HG03460 (cell line): Measurements from ENCODE around the gene PIEZO2.

Experiments
- ATAC-seq: cut with Tn5 transposase; IDR thresholded peaks from one replicate; pipeline ENCODE4 v1.9.1; 2021; ENCODE audit not compliant: unreplicated experiment

The PIEZO2 gene

GRCh38 chr18:11070593-11070992, 78.8 kb downstream of the PIEZO2 start:
- no peak for ATAC-seq

GRCh38 chr18:11066038-11066437, 83.3 kb downstream of the PIEZO2 start:
- ATAC-seq: no peak

- ATAC-seq: no peak
Observed at GRCh38 chr18:11064727-11065460, 84.5 kb downstream of the PIEZO2 start.

GRCh38 chr18:11064106-11064505, 85.3 kb downstream of the PIEZO2 start:
- ATAC-seq: no peak

- ATAC-seq: no peak
Observed at GRCh38 chr18:11055721-11056120, 93.6 kb downstream of the PIEZO2 start.

GRCh38 chr18:11054497-11054896, 94.9 kb downstream of the PIEZO2 start:
- ATAC-seq: no peak

- no peak for ATAC-seq
Observed at GRCh38 chr18:11053293-11053692, 96.1 kb downstream of the PIEZO2 start.

- no peak for ATAC-seq
Observed at GRCh38 chr18:11052800-11053199, 96.6 kb downstream of the PIEZO2 start.

- no peak for ATAC-seq
Observed at GRCh38 chr18:11051462-11051861, 97.9 kb downstream of the PIEZO2 start.

- no peak for ATAC-seq
Observed at GRCh38 chr18:11050966-11051365, 98.4 kb downstream of the PIEZO2 start.

GRCh38 chr18:11047817-11048216, 101.6 kb downstream of the PIEZO2 start:
- no peak for ATAC-seq

- no peak for ATAC-seq
Observed at GRCh38 chr18:11047156-11047555, 102.2 kb downstream of the PIEZO2 start.

- no peak for ATAC-seq
Observed at GRCh38 chr18:11046140-11046539, 103.2 kb downstream of the PIEZO2 start.

- no peak for ATAC-seq
Observed at GRCh38 chr18:11043694-11044093, 105.7 kb downstream of the PIEZO2 start.

GRCh38 chr18:11042247-11042646, 107.1 kb downstream of the PIEZO2 start:
- ATAC-seq: no peak

GRCh38 chr18:11040823-11041656, 108.3 kb downstream of the PIEZO2 start:
- ATAC-seq: no peak

GRCh38 chr18:11040359-11040758, 109.0 kb downstream of the PIEZO2 start:
- ATAC-seq: no peak

GRCh38 chr18:11037533-11038240, 111.7 kb downstream of the PIEZO2 start:
- ATAC-seq: no peak

GRCh38 chr18:11035814-11036495, 113.4 kb downstream of the PIEZO2 start:
- no peak for ATAC-seq

GRCh38 chr18:11035376-11035775, 114.0 kb downstream of the PIEZO2 start:
- no peak for ATAC-seq

GRCh38 chr18:11034884-11035283, 114.5 kb downstream of the PIEZO2 start:
- no peak for ATAC-seq
